HCT116 (cell line): ENCODE measurements around the gene PICALM. TPM values are rescaled to one million over a fixed set of nuclear protein-coding genes. Genes with fewer than 3 reads are reported as not detected.
"Not testable (repeated sequence)": the region's sequence is repeated elsewhere in the genome, so short reads cannot be mapped to it uniquely, and the experiment has no call there.

ENCODE experiments used
- ATAC-seq: fragments of 200-7000 bp; cut with Tn5 transposase; 2 replicates; pipeline ENCODE4 v1.9.1; 2020; ENCODE audit warnings: mild to moderate bottlenecking, moderate library complexity
- BruUV-seq: library from RNA; stranded (reverse); fragments of 400-500 nt; replicated peaks from 2 replicates; lab custom pipeline; 2021; lab: Mats Ljungman, UMichigan
- CTCF ChIA-PET: fragments of 300-600 bp; sonication (Branson Sonifier 250); formaldehyde crosslinking; loops from one replicate; lab custom pipeline; 2021; ENCODE audit warnings: antibody characterized with exemption; lab: Charles Lee
- POLR2A ChIA-PET: fragments of 300-600, 350-600 bp; sonication (Branson Sonifier 250); formaldehyde crosslinking; loops from one replicate; lab custom pipeline; 2021; ENCODE audit warnings: antibody characterized with exemption; lab: Charles Lee
- RAD21 ChIA-PET, 2 experiments: fragments of 300-600 bp; sonication (Branson Sonifier 250); formaldehyde crosslinking; loops; one replicate each; lab custom pipeline; 2023; ENCODE audit warnings: low total read pairs in 2 of 2; ENCODE audit not compliant: uncharacterized antibody in 2 of 2, unreplicated experiment in 2 of 2, low non-redundant PET in 1 of 2; lab: Charles Lee
- DNase-seq: peaks from one replicate; pipeline ENCODE4 v3.0.0-alpha.2; 2010; ENCODE audit warnings: low read depth, low spot score
- H2AFZ ChIP-seq: fragments of 200-600 bp; shearing (Covaris generic), sonication (generic); 2 replicates; pipeline ENCODE4 v1.6.1; 2017; ENCODE audit warnings: low read depth, mixed run types, mixed read lengths, antibody characterized with exemption, low read length; ENCODE audit not compliant: poor library complexity, severe bottlenecking
- H3K27ac ChIP-seq: 2 replicates; pipeline ENCODE4 v1.5.1; 2012; ENCODE audit warnings: low read depth, low read length
- H3K27me3 ChIP-seq: fragments of 200-600 bp; sonication (generic); 2 replicates; pipeline ENCODE4 v1.6.1; 2016; ENCODE audit warnings: mixed run types, low read length, mixed read lengths; ENCODE audit not compliant: insufficient read depth
- H3K36me3 ChIP-seq, 2 experiments: fragments of 200-500 bp in 1 of 2; fragments of 200-600 bp in 1 of 2; sonication (Bioruptor generic) in 1 of 2; sonication (generic) in 1 of 2; 2 replicates each; pipeline versions ENCODE4 v1.5.1 to v1.6.1; 2014 to 2016; ENCODE audit warnings: low read length in 2 of 2, inconsistent platforms in 1 of 2, mixed read lengths in 1 of 2, mixed run types in 1 of 2; ENCODE audit not compliant: insufficient read depth in 2 of 2, control insufficient read depth in 1 of 2
- H3K4me1 ChIP-seq, 2 experiments: fragments of 200-600 bp in 1 of 2; sonication (generic) in 1 of 2; 2 replicates each; pipeline versions ENCODE4 v1.5.1 to v1.6.1; 2012 to 2017; ENCODE audit warnings: low read length in 2 of 2, inconsistent platforms in 1 of 2, mild to moderate bottlenecking in 1 of 2, mixed read lengths in 1 of 2, mixed run types in 1 of 2, moderate library complexity in 1 of 2; ENCODE audit not compliant: insufficient read depth in 2 of 2, control insufficient read depth in 1 of 2
- H3K4me2 ChIP-seq: fragments of 200-600 bp; sonication (generic); 2 replicates; pipeline ENCODE4 v1.6.1; 2017; ENCODE audit warnings: mixed run types, low read length, mixed read lengths
- H3K4me3 ChIP-seq, 2 experiments: fragments of 200-600 bp in 1 of 2; sonication (generic) in 1 of 2; replicated peaks in 1 of 2; 2 replicates each; pipeline ENCODE4 v1.5.1; 2011 to 2016; ENCODE audit warnings: low read length in 2 of 2, control low read depth in 1 of 2, low read depth in 1 of 2, mild to moderate bottlenecking in 1 of 2, mixed read lengths in 1 of 2, mixed run types in 1 of 2
- H3K79me2 ChIP-seq: fragments of 200-600 bp; sonication (generic); 2 replicates; pipeline ENCODE4 v1.6.1; 2017; ENCODE audit warnings: mild to moderate bottlenecking, mixed run types, low read length, moderate library complexity, mixed read lengths; ENCODE audit not compliant: insufficient read depth
- H3K9ac ChIP-seq: fragments of 200-600 bp; sonication (generic); 2 replicates; pipeline ENCODE4 v1.6.1; 2016; ENCODE audit warnings: low read length, mixed read lengths
- H3K9me2 ChIP-seq: fragments of 200-600 bp; sonication (generic), shearing (Covaris generic); 2 replicates; pipeline ENCODE4 v1.6.1; 2017; ENCODE audit warnings: mixed run types, mild to moderate bottlenecking, moderate library complexity; ENCODE audit not compliant: insufficient read depth
- H3K9me3 ChIP-seq, 2 experiments: fragments of 200-500 bp in 1 of 2; fragments of 200-600 bp in 1 of 2; sonication (Bioruptor generic) in 1 of 2; sonication (generic) in 1 of 2; 2 replicates each; pipeline ENCODE4 v1.6.1; 2014 to 2017; ENCODE audit warnings: low read length in 2 of 2, mixed read lengths in 2 of 2, inconsistent platforms in 1 of 2, low read depth in 1 of 2, mild to moderate bottlenecking in 1 of 2, mixed run types in 1 of 2, moderate library complexity in 1 of 2; ENCODE audit not compliant: control insufficient read depth in 1 of 2, insufficient read depth in 1 of 2
- H4K20me1 ChIP-seq: fragments of 200-600 bp; sonication (generic), shearing (Covaris generic); 2 replicates; pipeline ENCODE4 v1.6.1; 2017; ENCODE audit warnings: mixed run types, mild to moderate bottlenecking, moderate library complexity; ENCODE audit not compliant: insufficient read depth
- ATF3 ChIP-seq: IDR thresholded peaks from 2 replicates; pipeline ENCODE4 v1.6.1; 2012
- CEBPB ChIP-seq: IDR thresholded peaks from 2 replicates; pipeline ENCODE4 v1.6.1; 2012; ENCODE audit warnings: low read depth
- EZH2 ChIP-seq: fragments of 200-600 bp; sonication (generic); IDR thresholded peaks from 2 replicates; pipeline ENCODE4 v1.6.1; 2017; ENCODE audit warnings: antibody characterized with exemption, mixed run types
- FOSL1 ChIP-seq: IDR thresholded peaks from 2 replicates; pipeline ENCODE4 v1.6.1; 2012; ENCODE audit warnings: low read depth
- MAX ChIP-seq: IDR thresholded peaks from 2 replicates; pipeline ENCODE4 v1.6.1; 2012
- SIN3A ChIP-seq: IDR thresholded peaks from 2 replicates; pipeline ENCODE4 v1.6.1; 2012; ENCODE audit warnings: low read depth
- SP1 ChIP-seq: IDR thresholded peaks from 2 replicates; pipeline ENCODE4 v1.6.1; 2012; ENCODE audit warnings: low read depth
- ZFX ChIP-seq: fragments of 450-650 bp; IDR thresholded peaks from 2 replicates; pipeline ENCODE4 v1.6.1; 2017
- intact Hi-C: fragments of 100-400 bp; cut with micrococcal nuclease; formaldehyde crosslinking; loops from 2 replicates; pipeline ENCODE4 v1.10.0; 2022
- total RNA-seq: library from RNA; stranded (reverse); gene quantifications from one replicate; pipeline ENCODE4 v1.2.1, GENCODE V29; 2021; ENCODE audit not compliant: unreplicated experiment

Gene PICALM
- total RNA-seq, 1 experiment from 2014 or later: 90.6 TPM

GRCh38 chr11:86105601-86106000 is 36.7 kb upstream of the PICALM start:
- not testable (repeated sequence) for DNase-seq

GRCh38 chr11:86103808-86104207 is 34.9 kb upstream of the PICALM start:
- Histone ChIP-seq H3K9me3 (no peaks in the 10 kb centered on the region), H3K4me3 (no peak overlapping the region), H3K9me2 (no peaks in the 10 kb centered on the region; the same call in 1 of the 2 replicates), H3K9ac (no peak overlapping the region), H3K36me3 (no peaks in the 10 kb centered on the region), H2AFZ (no peak overlapping the region), H3K27me3 (no peaks in the 10 kb centered on the region), H4K20me1 (no peaks in the 10 kb centered on the region), H3K79me2 (no peaks in the 10 kb centered on the region), H3K4me2 (no peak overlapping the region), H3K27ac (no peak overlapping the region), H3K4me1 (no peaks in the 10 kb centered on the region)
- ChIA-PET CTCF (no interaction called here), RAD21 (no interaction called here), POLR2A (no interaction called here)
- intact Hi-C loops: no loop called here
- DNase-seq (no peak), ATAC-seq (no peak)
- no peak for TF ChIP-seq SIN3A
- no peak for TF ChIP-seq FOSL1
- TF ChIP-seq SP1: no peak
- TF ChIP-seq MAX: no peak
- no peak for TF ChIP-seq ZFX
- TF ChIP-seq CEBPB: no peak
- TF ChIP-seq EZH2: no peak
- no peak for TF ChIP-seq ATF3
- no TSS peak for BruUV-seq

More at GRCh38 chr11:86105601-86106000, 36.7 kb upstream of the PICALM start:
- H3K4me3 ChIP-seq, H4K20me1 ChIP-seq, H3K36me3 ChIP-seq, H3K4me2 ChIP-seq, POLR2A ChIA-PET, H3K79me2 ChIP-seq, BruUV-seq, H2AFZ ChIP-seq, H3K27ac ChIP-seq, H3K9me2 ChIP-seq, CTCF ChIA-PET, intact Hi-C loops, H3K27me3 ChIP-seq, ATAC-seq, H3K9ac ChIP-seq, H3K9me3 ChIP-seq, H3K4me1 ChIP-seq, RAD21 ChIA-PET: not testable (repeated sequence)
